Peyer's patch (tissue), 4 donors: ENCODE results near the gene C19orf47.

Source experiments
- CTCF ChIP-seq, 6 experiments: fragments of 450-650 bp in 4 of 6; fragments of 200-600 bp in 2 of 6; sonication (generic) in 1 of 6; IDR thresholded peaks; one replicate each; pipeline ENCODE4 v1.5.1; 2017 to 2019; ENCODE audit warnings: antibody characterized with exemption in 6 of 6, mild to moderate bottlenecking in 3 of 6, moderate library complexity in 1 of 6
- POLR2A ChIP-seq, 2 donors: fragments of 450-650 bp; IDR thresholded peaks; one replicate each; pipeline ENCODE4 v1.5.1; 2017; ENCODE audit warnings: antibody characterized with exemption in 2 of 2, mild to moderate bottlenecking in 2 of 2, moderate library complexity in 2 of 2

DNA sequence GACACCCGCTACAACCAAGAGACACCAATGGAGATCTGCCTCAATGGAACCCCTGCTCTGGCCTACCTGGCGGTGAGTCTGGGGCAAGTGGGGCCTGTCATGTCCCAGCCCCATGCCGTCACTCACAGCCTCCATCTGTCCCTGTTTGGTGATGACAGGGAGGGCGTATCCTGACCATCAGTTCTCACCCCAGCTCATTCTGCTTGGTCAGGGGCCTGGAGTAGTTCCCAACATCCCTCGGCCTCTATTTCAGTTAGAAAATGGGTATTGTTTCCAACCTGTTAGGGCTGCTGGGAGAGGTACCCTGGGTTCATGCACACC lies 23.6 kb upstream of the C19orf47 start:
- TF ChIP-seq CTCF (IDR thresholded peaks at IDR 0.05): no peak
- TF ChIP-seq POLR2A (IDR thresholded peaks at IDR 0.05): no peak
